H1 (cell line): ENCODE results near the gene ZNF726. TPM values are rescaled to one million over a fixed set of nuclear protein-coding genes. Genes with fewer than 3 reads are reported as not detected.

Experiments used
- CTCF ChIA-PET: fragments of 300-600 bp; sonication (Branson Sonifier 250); formaldehyde crosslinking; loops from one replicate; lab custom pipeline; 2021; ENCODE audit not compliant: partially characterized antibody; lab: Charles Lee
- POLR2A ChIA-PET: fragments of 300-600 bp; sonication (Branson Sonifier 250); formaldehyde crosslinking; loops from one replicate; lab custom pipeline; 2021; ENCODE audit warnings: inconsistent platforms; ENCODE audit not compliant: partially characterized antibody; lab: Charles Lee
- DNase-seq, 2 experiments: peaks; one replicate each; pipeline versions ENCODE4 v3.0.0 to v3.0.0-alpha.2; 2010 to 2022; ENCODE audit warnings: low spot score in 2 of 2, low read depth in 1 of 2, mixed read lengths in 1 of 2
- FAIRE-seq: peaks from 2 replicates; lab custom pipeline; 2011; peaks lifted over from hg19 to GRCh38; lab: Jason Lieb, UNC
- H2AFZ ChIP-seq: 2 replicates; pipeline ENCODE4 v1.8.1; 2012; ENCODE audit warnings: low read length, inconsistent platforms
- H2AK5ac ChIP-seq: 2 replicates; pipeline ENCODE4 v1.6.1; 2013; ENCODE audit warnings: low read depth, low read length
- H2BK120ac ChIP-seq: replicated peaks from 2 replicates; pipeline ENCODE3; 2013; ENCODE audit warnings: low read depth, low read length, inconsistent platforms
- H2BK12ac ChIP-seq: 2 replicates; pipeline ENCODE4 v1.6.1; 2013; ENCODE audit warnings: low read depth, low read length
- H2BK15ac ChIP-seq: 2 replicates; pipeline ENCODE4 v1.6.1; 2013; ENCODE audit warnings: low read length
- H2BK20ac ChIP-seq: 2 replicates; pipeline ENCODE4 v1.6.1; 2013; ENCODE audit warnings: low read length
- H2BK5ac ChIP-seq: 2 replicates; pipeline ENCODE4 v1.6.1; 2013; ENCODE audit warnings: low read depth, low read length
- H3K14ac ChIP-seq: 2 replicates; pipeline ENCODE4 v1.6.1; 2013; ENCODE audit warnings: inconsistent platforms; ENCODE audit not compliant: insufficient read length
- H3K18ac ChIP-seq: 2 replicates; pipeline ENCODE4 v1.6.1; 2013; ENCODE audit warnings: low read length; ENCODE audit errors: extremely low read depth
- H3K23ac ChIP-seq: 2 replicates; pipeline ENCODE4 v1.6.1; 2013; ENCODE audit warnings: inconsistent platforms; ENCODE audit not compliant: insufficient read length
- H3K23me2 ChIP-seq: 2 replicates; pipeline ENCODE4 v1.6.1; 2013; ENCODE audit warnings: low read depth, low read length
- H3K27ac ChIP-seq: 2 replicates; pipeline ENCODE4 v1.6.1; 2011; ENCODE audit warnings: low read depth, low read length, inconsistent platforms
- H3K27me3 ChIP-seq, 4 experiments: replicated peaks in 1 of 4; 1 replicate in 1 of 4; 2 replicates in 3 of 4; pipeline versions ENCODE4 v1.6.1 to v1.8.1; 2011 to 2013; ENCODE audit warnings: low read length in 3 of 4, mild to moderate bottlenecking in 3 of 4, inconsistent platforms in 2 of 4, mixed read lengths in 2 of 4, moderate library complexity in 1 of 4; ENCODE audit not compliant: control insufficient read depth in 3 of 4, insufficient read depth in 3 of 4; ENCODE audit errors: extremely low read depth in 1 of 4
- H3K36me3 ChIP-seq, 4 experiments: 2 replicates each; pipeline versions ENCODE4 v1.6.1 to v1.8.1; 2011 to 2013; ENCODE audit warnings: mild to moderate bottlenecking in 4 of 4, low read length in 3 of 4, moderate library complexity in 2 of 4, control low read depth in 1 of 4, inconsistent platforms in 1 of 4; ENCODE audit not compliant: insufficient read depth in 4 of 4, control insufficient read depth in 2 of 4
- H3K4ac ChIP-seq: replicated peaks from 2 replicates; pipeline ENCODE3; 2013; ENCODE audit warnings: low read length, low read depth, mixed read lengths, inconsistent platforms; ENCODE audit not compliant: insufficient read length
- H3K4me1 ChIP-seq, 4 experiments: replicated peaks in 1 of 4; 1 replicate in 1 of 4; 2 replicates in 3 of 4; pipeline versions ENCODE4 v1.6.1 to v1.8.1; 2011 to 2013; ENCODE audit warnings: low read length in 3 of 4, inconsistent platforms in 2 of 4, mixed read lengths in 1 of 4; ENCODE audit not compliant: insufficient read depth in 4 of 4, control insufficient read depth in 3 of 4
- H3K4me2 ChIP-seq, 2 experiments: 2 replicates each; pipeline versions ENCODE4 v1.6.1 to v1.8.1; 2011 to 2013; ENCODE audit warnings: low read depth in 2 of 2, low read length in 2 of 2, control low read depth in 1 of 2, inconsistent platforms in 1 of 2, mild to moderate bottlenecking in 1 of 2; ENCODE audit not compliant: insufficient read depth in 1 of 2
- H3K4me3 ChIP-seq, 4 experiments: fragments of 200-600, 300-600 bp in 1 of 4; sonication (generic), shearing (Covaris generic), sonication (Bioruptor Twin) in 1 of 4; 2 replicates each; pipeline versions ENCODE4 v1.5.1 to v1.8.1; 2011 to 2016; ENCODE audit warnings: low read length in 4 of 4, low read depth in 3 of 4, control low read depth in 2 of 4, inconsistent platforms in 2 of 4, mild to moderate bottlenecking in 2 of 4, mixed read lengths in 1 of 4, moderate library complexity in 1 of 4; ENCODE audit not compliant: insufficient read depth in 2 of 4; ENCODE audit errors: extremely low read depth in 1 of 4
- H3K56ac ChIP-seq: replicated peaks from 2 replicates; pipeline ENCODE3; 2013; ENCODE audit warnings: low read depth, mild to moderate bottlenecking, mixed read lengths, low read length, inconsistent platforms; ENCODE audit not compliant: insufficient read length
- H3K79me1 ChIP-seq: 2 replicates; pipeline ENCODE4 v1.6.1; 2013; ENCODE audit warnings: low read depth, low read length, control low read depth
- H3K79me2 ChIP-seq, 2 experiments: 2 replicates each; pipeline versions ENCODE4 v1.6.1 to v1.8.1; 2012 to 2013; ENCODE audit warnings: low read length in 2 of 2, mild to moderate bottlenecking in 2 of 2, inconsistent platforms in 1 of 2; ENCODE audit not compliant: insufficient read depth in 2 of 2, control insufficient read depth in 1 of 2
- H3K9ac ChIP-seq, 4 experiments: replicated peaks in 1 of 4; 1 replicate in 1 of 4; 2 replicates in 3 of 4; pipeline versions ENCODE4 v1.6.1 to v1.8.1; 2011 to 2013; ENCODE audit warnings: low read depth in 3 of 4, low read length in 3 of 4, control low read depth in 2 of 4, mild to moderate bottlenecking in 2 of 4, moderate library complexity in 2 of 4, inconsistent platforms in 1 of 4; ENCODE audit errors: extremely low read depth in 1 of 4
- H3K9me3 ChIP-seq, 2 experiments: 2 replicates each; pipeline versions ENCODE4 v1.6.1 to v1.8.1; 2012 to 2013; ENCODE audit warnings: mild to moderate bottlenecking in 2 of 2, moderate library complexity in 2 of 2, control low read depth in 1 of 2, inconsistent platforms in 1 of 2, low read depth in 1 of 2, low read length in 1 of 2, mixed read lengths in 1 of 2; ENCODE audit not compliant: insufficient read depth in 2 of 2
- H4K20me1 ChIP-seq, 2 experiments: replicated peaks in 1 of 2; 2 replicates each; pipeline versions ENCODE3 to v1.8.1; 2011 to 2013; ENCODE audit warnings: inconsistent platforms in 2 of 2, low read length in 2 of 2, mild to moderate bottlenecking in 1 of 2; ENCODE audit not compliant: insufficient read depth in 2 of 2, control insufficient read depth in 1 of 2
- H4K5ac ChIP-seq: 2 replicates; pipeline ENCODE4 v1.6.1; 2013; ENCODE audit warnings: low read length, low read depth, mixed read lengths, inconsistent platforms; ENCODE audit not compliant: insufficient read length
- H4K8ac ChIP-seq: 2 replicates; pipeline ENCODE4 v1.8.0; 2013; ENCODE audit warnings: mild to moderate bottlenecking, moderate library complexity, low read length, inconsistent platforms; ENCODE audit not compliant: insufficient read depth; ENCODE audit errors: extremely low read depth
- H4K91ac ChIP-seq: replicated peaks from 2 replicates; pipeline ENCODE3; 2013; ENCODE audit warnings: low read length, mixed read lengths, inconsistent platforms; ENCODE audit not compliant: insufficient read length
- HDAC2 ChIP-seq, 2 experiments: fragments of 300-600 bp in 1 of 2; sonication (generic) in 1 of 2; IDR thresholded peaks; 2 replicates each; pipeline ENCODE4 v1.6.1; 2011 to 2012; ENCODE audit warnings: low read depth in 2 of 2, low read length in 2 of 2, mild to moderate bottlenecking in 2 of 2, moderate library complexity in 2 of 2, borderline replicate concordance in 1 of 2, inconsistent platforms in 1 of 2
- KDM5A ChIP-seq: fragments of 200-600 bp; IDR thresholded peaks from 2 replicates; pipeline ENCODE4 v1.7.1; 2012; ENCODE audit warnings: mild to moderate bottlenecking, low read length, inconsistent platforms, mixed read lengths
- SP4 ChIP-seq: IDR thresholded peaks from 2 replicates; pipeline ENCODE4 v1.6.1; 2012; ENCODE audit warnings: low read length, inconsistent platforms
- WGBS, 2 experiments: shearing (Covaris generic) in 1 of 2; methylation state at CpG; one replicate each; pipeline versions ENCODE4 v1.1.6 to v1.1.7; 2013 to 2015; ENCODE audit warnings: low lambda C conversion rate in 2 of 2, mixed read lengths in 2 of 2, inconsistent platforms in 1 of 2, low coverage in 1 of 2, missing lambda C conversion rate in 1 of 2; ENCODE audit not compliant: insufficient replicate concordance in 2 of 2, insufficient coverage in 1 of 2, insufficient read length in 1 of 2; ENCODE audit errors: extremely low coverage in 1 of 2, missing lambda C conversion rate in 1 of 2; 5-methylcytosine and 5-hydroxymethylcytosine counted together
- polyA plus RNA-seq, 7 experiments: library from polyadenylated mRNA; depleted of rRNA in 3 of 7; stranded (reverse) in 5 of 7; unstranded in 2 of 7; fragments of >200 nt in 5 of 7; fragments of 200-250 nt in 2 of 7; gene quantifications; 1 replicate in 5 of 7; 2 replicates in 1 of 7; 4 replicates in 1 of 7; pipeline versions ENCODE4 v1.2.1 to v1.2.3, GENCODE V29; 2011 to 2013; ENCODE audit warnings: missing spikeins in 2 of 7, mixed read lengths in 2 of 7
- total RNA-seq: library from RNA; stranded (reverse); fragmentation: NEBNext Ultra II Directional; extraction: Animal tissue kit (Norgen Biotek cat#: 25700); gene quantifications from 2 replicates; pipeline ENCODE4 v1.2.1, GENCODE V29; 2021

Gene ZNF726
- total and polyA plus RNA-seq, 2 of the 8 experiments (the other 6 are each of a cell fraction or from before 2014, with no cell fraction given): not detected

DNA sequence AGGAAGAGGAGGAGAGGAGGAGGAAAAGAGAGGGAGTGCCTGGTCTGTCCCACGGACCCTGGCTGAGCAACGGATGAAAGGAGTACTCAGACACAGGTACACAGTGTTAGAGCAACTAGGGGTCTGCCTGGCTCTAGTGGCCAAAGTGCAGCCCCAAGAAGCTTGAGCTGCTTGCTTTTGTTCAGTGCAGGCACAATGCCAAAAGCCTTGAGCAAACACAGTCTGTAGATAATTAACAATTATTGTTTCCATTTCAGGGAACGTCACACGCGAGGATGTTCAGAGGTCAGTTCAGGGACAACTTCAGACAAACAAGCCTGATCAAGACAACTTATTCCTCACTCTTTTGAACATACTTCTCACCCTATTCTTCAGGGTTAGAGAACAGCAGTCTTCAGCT, 32.2 kb upstream of the ZNF726 start:
- Histone ChIP-seq H3K56ac (no peak overlapping the region), H3K36me3 (no peaks in the 10 kb centered on the region; a peak in 1 of 8 replicates), H3K27me3 (no peaks in the 10 kb centered on the region), H4K20me1 (no peaks in the 10 kb centered on the region), H3K9me3 (peaks cover 34 to 81% of the 10 kb centered on the region in 2 experiments), H3K79me2 (no peaks in the 10 kb centered on the region), H3K14ac (no peak overlapping the region), H4K91ac (no peak overlapping the region), H2AK5ac (no peak overlapping the region), H2BK120ac (no peak overlapping the region), H2AFZ (no peak overlapping the region), H4K8ac (no peak overlapping the region), H3K4me2 (no peak overlapping the region), H3K23me2 (peaks cover 1% of the 10 kb centered on the region; the same call in 1 of the 2 replicates), H3K4me3 (no peak overlapping the region), H3K79me1 (no peaks in the 10 kb centered on the region), H3K4me1 (no peaks in the 10 kb centered on the region), H3K4ac (no peak overlapping the region), H2BK15ac (no peak overlapping the region), H4K5ac (no peak overlapping the region), H2BK5ac (no peak overlapping the region), H3K18ac (no peak overlapping the region), H3K9ac (no peak overlapping the region), H2BK12ac (no peak overlapping the region), H2BK20ac (no peak overlapping the region), H3K23ac (no peak overlapping the region), H3K27ac (no peak overlapping the region)
- 86% methylated on average over 5 of the region's 5 CpGs; no CpG with 5 or more reads in 1 of the 2 experiments for WGBS, 2 experiments
- no peak for FAIRE-seq
- ChIA-PET POLR2A (no interaction called here), CTCF (no interaction called here)
- DNase-seq: no peak
- TF ChIP-seq KDM5A (no peak), SP4 (no peak), HDAC2 (IDR thresholded peaks at IDR 0.05; ENCODE audit: borderline replicate concordance in 1 of 2, low read depth in 2 of 2, low read length in 2 of 2) (no peak)
